ENCODE measurements around the gene PTPRN2.

PTPRN2 gene

DNA sequence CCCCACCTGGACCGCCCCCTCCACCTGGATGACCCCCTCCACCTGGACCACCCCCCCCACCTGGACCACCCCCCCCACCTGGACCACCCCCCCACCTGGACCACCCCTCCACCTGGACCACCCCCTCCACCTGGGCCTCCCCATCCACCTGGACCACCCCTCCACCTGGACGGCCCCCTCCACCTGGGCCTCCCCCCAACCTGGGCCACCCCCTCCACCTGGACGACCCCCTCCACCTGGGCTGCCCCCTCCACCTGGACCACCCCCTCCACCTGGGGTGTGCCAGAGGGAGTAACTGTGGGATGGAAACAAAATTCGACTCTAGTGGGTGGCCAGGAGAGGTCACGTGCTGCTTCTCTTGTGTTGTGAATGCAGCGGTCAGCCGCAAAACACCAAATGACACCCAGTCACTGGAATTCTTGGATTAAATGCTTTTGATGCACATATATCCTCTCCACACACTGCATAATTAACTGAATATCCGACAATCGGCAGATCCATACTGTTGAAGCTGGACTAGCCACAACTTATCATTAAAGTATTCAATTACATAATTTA lies 316.7 kb downstream of the PTPRN2 start:
- DNase-seq: no peak

- no peak for DNase-seq
Observed at GRCh38 chr7:158270106-158270775, 317.4 kb downstream of the PTPRN2 start.

- DNase-seq: no peak
Observed at GRCh38 chr7:158268816-158269535, 318.6 kb downstream of the PTPRN2 start.

- DNase-seq: no peak
Observed at GRCh38 chr7:158267742-158268435, 319.7 kb downstream of the PTPRN2 start.

GRCh38 chr7:158266817-158267741 lies 320.5 kb downstream of the PTPRN2 start:
- DNase-seq: no peak

GRCh38 chr7:158266426-158266816 lies 321.2 kb downstream of the PTPRN2 start:
- DNase-seq: no peak

DNA sequence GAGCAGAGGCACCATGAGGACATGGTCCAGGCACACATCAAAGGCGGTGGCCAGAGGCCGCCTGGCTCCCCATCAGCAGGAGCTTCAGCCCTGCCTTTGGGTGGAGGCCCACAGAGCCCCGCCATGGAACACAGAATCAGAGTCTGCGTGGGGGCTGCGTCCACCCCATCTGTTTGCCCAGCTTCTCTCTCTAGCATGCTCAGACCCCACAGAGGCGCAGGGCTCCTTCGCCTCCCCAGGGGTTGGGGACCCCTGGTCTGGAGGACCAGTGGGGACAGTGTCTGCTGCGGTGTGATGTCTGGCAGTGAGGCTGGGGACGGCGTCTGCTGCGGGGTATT lies 321.9 kb downstream of the PTPRN2 start:
- DNase-seq: no peak

GRCh38 chr7:158264881-158265742 lies 322.5 kb downstream of the PTPRN2 start:
- DNase-seq: no peak

DNA sequence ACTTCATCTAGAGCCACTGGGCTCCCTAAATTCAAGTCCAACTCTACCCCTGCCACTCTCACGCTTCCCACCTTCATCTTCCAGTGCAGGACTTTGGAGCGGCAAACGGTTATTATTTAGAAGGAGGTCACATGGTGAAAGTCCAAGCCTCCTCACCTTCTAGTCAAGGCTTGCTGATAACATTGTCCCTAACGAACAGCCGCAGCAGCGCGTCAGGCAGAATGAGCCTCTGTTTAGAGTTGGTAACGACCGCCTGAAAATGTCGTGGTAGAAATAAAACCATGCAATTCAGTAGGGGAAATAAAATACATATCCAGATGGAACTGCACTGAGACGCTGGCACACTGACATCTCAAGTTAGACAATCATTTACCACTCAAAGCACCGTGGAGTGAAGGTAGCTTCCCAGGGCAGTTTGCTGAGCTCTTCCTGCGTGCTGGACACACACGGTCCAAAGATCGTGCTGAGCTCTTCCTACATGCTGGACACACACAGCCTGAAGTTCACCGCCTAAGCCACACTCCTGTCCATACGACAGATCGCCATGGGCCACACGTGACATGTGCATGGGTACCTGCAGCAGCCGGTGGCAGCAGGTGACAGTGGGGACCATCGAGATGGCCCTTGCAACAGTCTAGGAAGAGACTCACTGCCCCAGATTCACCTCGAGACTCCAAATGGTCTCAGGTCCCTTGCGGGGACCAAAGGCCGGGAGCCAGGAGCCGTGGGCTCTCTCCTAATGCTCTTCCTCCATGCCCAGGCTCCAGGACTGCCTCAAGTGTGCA lies 323.5 kb downstream of the PTPRN2 start:
- DNase-seq: no peak

- no peak for DNase-seq
Observed at GRCh38 chr7:158263110-158263963, 324.3 kb downstream of the PTPRN2 start.

GRCh38 chr7:158262284-158263109 lies 325.1 kb downstream of the PTPRN2 start:
- no peak for DNase-seq

DNA sequence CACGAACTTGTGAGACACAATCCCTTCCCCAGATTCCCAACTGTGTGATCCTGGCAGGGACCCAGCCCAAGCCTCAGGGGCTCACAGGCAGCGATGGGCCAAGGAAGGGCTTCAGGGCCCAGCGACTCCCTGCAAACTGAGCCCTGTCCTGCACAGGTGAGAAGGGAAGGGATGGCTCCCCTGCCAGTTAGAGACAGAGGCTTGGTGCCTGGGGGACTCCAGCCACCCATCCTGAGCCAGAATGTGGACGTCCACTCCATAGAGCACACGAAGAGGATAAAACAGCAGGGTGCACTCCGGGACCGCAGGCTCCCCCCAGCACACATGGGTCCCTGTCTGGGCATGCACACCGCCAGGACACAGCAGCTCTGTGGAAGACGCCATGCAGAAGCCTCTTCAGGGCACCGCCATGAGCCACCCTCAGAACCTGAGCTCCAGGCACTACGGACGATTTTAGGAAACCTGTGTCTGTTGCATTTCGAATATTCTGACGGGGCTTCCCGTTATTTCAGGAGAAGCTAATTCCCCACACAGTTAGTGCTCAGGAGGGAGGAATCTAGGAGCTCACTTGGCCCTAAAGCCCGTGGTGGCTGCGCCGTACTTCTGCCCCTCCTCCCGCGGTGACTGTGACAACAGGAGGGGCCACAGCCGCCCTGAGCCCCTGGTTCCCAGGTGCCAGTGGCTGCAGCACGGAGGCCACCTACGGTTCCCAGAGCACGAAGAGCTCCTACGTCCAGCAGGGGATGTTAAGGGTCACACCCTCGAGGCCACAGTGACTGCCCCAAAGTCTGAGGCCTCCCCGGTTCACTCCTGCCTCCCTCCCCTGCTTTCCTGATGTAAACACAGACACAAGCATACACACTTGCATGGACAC lies 326.0 kb downstream of the PTPRN2 start:
- no peak for DNase-seq

DNA sequence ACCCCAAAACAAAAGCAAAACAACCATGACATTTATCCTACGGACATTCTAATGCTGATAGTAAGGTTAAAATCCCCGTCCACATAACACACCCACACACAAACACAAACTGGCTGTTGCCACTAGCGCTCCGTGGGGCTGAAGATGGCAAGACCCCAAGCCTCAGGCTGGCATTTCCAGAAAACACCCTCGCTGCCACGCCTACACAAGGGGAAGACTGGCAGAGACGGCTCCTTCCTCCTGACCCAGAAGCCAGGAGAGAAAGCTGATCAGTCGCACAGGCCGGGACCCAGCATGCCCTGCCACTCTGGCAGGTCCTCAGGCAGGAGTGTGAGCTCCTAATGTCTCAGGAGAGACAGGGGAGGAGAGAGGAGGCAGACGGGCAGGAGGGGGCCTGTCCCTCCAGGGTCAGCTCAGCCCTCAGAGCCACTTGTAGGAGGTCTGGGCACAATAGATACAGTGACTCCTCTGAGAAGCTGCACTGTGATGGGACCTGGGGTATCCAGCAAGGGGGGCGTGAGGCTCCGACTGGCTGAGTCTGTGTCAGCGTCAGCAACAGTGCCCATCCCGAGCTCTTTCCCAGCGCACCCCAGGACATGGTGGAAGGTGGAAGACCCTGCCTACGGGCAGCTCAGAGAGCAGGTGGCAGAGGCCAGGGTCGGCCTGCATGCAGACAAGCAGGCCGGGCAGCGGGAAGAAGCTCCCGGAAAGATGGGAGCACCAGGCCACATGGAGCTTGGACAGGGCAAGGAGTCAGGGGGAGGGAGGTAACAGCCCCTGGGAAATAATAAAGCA lies 326.9 kb downstream of the PTPRN2 start:
- DNase-seq: no peak

DNA sequence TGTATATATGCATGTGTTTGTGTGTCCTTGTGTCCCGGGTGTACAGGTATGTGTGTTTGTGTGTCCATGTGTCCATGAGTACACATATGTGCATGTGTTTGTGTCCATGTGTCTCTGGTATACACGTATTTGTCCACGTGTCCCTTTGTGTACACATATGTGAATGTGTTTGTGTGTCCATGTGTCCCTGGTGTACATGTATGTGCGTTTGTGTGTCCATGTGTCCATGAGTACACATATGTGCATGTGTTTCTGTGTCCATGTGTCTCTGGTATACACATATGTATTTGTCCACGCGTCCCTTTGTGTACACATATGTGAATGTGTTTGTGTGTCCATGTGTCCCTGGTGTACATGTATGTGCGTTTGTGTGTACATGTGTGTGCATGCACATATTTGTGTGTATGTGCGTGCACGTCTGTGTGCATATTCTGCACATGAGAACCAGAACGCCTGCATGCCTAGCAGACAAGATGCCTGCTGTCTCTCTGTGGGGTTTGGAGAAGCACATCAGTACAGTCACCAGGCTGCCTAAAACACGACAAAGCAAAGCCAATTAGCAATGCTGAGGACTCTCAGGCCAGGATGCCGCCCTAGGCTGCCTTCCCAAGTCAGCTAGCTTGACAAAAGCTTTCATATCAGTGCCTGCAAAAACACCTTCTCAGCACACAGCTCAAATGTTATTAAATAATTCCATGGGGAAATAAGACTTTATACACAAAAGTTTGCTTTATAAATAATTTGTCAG lies 327.8 kb downstream of the PTPRN2 start:
- DNase-seq: no peak

- no peak for DNase-seq
Observed at GRCh38 chr7:158259141-158259540, 328.5 kb downstream of the PTPRN2 start.

GRCh38 chr7:158258411-158259130 lies 329.1 kb downstream of the PTPRN2 start:
- DNase-seq: no peak
